Measurements from ENCODE around the gene ITGA3.
A peak's percentile ranks its signal among the peaks of the same experiment; 100 is the strongest.

Gene ITGA3

GRCh38 chr17:50075446-50076032 is 19.6 kb downstream of the ITGA3 start:
- Histone ChIP-seq H3K4me2 (ENCODE audit: low read length, poor library complexity, severe bottlenecking) (no peak overlapping the region), H2BK120ac (ENCODE audit: low read depth, low read length) (no peak overlapping the region), H4K91ac (ENCODE audit: low read length) (no peak overlapping the region), H3K9ac (ENCODE audit: low read length) (no peak overlapping the region), H3K18ac (ENCODE audit: low read depth in 1 of 2, low read length in 2 of 2) (no peak overlapping the region), H4K8ac (ENCODE audit: low read length) (no peak overlapping the region), H3K27ac (ENCODE audit: low read length, poor library complexity, severe bottlenecking) (no peak overlapping the region), H2AFZ (ENCODE audit: low read depth, low read length) (no peak overlapping the region), H3K79me1 (replicated peaks; ENCODE audit: low read length, poor library complexity, severe bottlenecking) (peaks cover 20% of the 10 kb centered on the region), H3K36me3 (ENCODE audit: control insufficient read depth in 1 of 2, insufficient read depth in 2 of 2, low read depth in 1 of 2, low read length in 2 of 2) (peaks cover 91 to 95% of the 10 kb centered on the region in 2 experiments), H2BK12ac (ENCODE audit: low read length in 2 of 2) (no peak overlapping the region), H3K4me1 (ENCODE audit: control insufficient read depth, insufficient read depth, low read depth, low read length) (peaks cover 38% of the 10 kb centered on the region), H2BK5ac (ENCODE audit: low read depth, low read length, poor library complexity, severe bottlenecking) (no peak overlapping the region), H3K4me3 (ENCODE audit: insufficient read depth in 1 of 2, low read depth in 1 of 2, low read length in 2 of 2) (no peak overlapping the region), H3K4ac (ENCODE audit: low read depth in 1 of 2, low read length in 2 of 2) (no peak overlapping the region), H3K9me3 (ENCODE audit: control insufficient read depth, low read length) (no peaks in the 10 kb centered on the region), H3K27me3 (ENCODE audit: control insufficient read depth in 1 of 2, insufficient read depth in 1 of 2, low read length in 2 of 2) (no peaks in the 10 kb centered on the region), H2BK15ac (ENCODE audit: low read depth, poor library complexity, severe bottlenecking) (no peak overlapping the region), H3K23ac (ENCODE audit: low read length in 2 of 2) (no peak overlapping the region), H2AK5ac (ENCODE audit: low read length, severe bottlenecking) (no peak overlapping the region), H3K14ac (ENCODE audit: low read length in 2 of 2) (no peak overlapping the region)
- 99% methylated on average over 16 of the region's 16 CpGs for WGBS
- no peak for DNase-seq

- no peak overlapping the region for H4K8ac ChIP-seq (ENCODE audit: low read length)
- 91% methylated on average over 16 of the region's 16 CpGs for WGBS
- peaks cover 34% of the 10 kb centered on the region for H3K4me1 ChIP-seq (ENCODE audit: control insufficient read depth, insufficient read depth, low read depth, low read length)
- H3K36me3 ChIP-seq (ENCODE audit: control insufficient read depth in 1 of 2, insufficient read depth in 2 of 2, low read depth in 1 of 2, low read length in 2 of 2), result peaks cover 91 to 95% of the 10 kb centered on the region in 2 experiments
- H2AK5ac ChIP-seq (ENCODE audit: low read length, severe bottlenecking), result no peak overlapping the region
- H3K27ac ChIP-seq (ENCODE audit: low read length, poor library complexity, severe bottlenecking), result no peak overlapping the region
- no peak overlapping the region for H2BK120ac ChIP-seq (ENCODE audit: low read depth, low read length)
- H2AFZ ChIP-seq (ENCODE audit: low read depth, low read length), result no peak overlapping the region
- H3K14ac ChIP-seq (ENCODE audit: low read length in 2 of 2), result no peak overlapping the region
- H3K23ac ChIP-seq (ENCODE audit: low read length in 2 of 2), result no peak overlapping the region
- H4K91ac ChIP-seq (ENCODE audit: low read length), result no peak overlapping the region
- no peak for DNase-seq
- H2BK12ac ChIP-seq (ENCODE audit: low read length in 2 of 2), result no peak overlapping the region
- no peaks in the 10 kb centered on the region for H3K9me3 ChIP-seq (ENCODE audit: control insufficient read depth, low read length)
- H3K18ac ChIP-seq (ENCODE audit: low read depth in 1 of 2, low read length in 2 of 2), result no peak overlapping the region
- no peak overlapping the region for H3K4me3 ChIP-seq (ENCODE audit: insufficient read depth in 1 of 2, low read depth in 1 of 2, low read length in 2 of 2)
- no peaks in the 10 kb centered on the region for H3K27me3 ChIP-seq (ENCODE audit: control insufficient read depth in 1 of 2, insufficient read depth in 1 of 2, low read length in 2 of 2)
- H3K4ac ChIP-seq (ENCODE audit: low read depth in 1 of 2, low read length in 2 of 2), result no peak overlapping the region
- H3K79me1 ChIP-seq (replicated peaks; ENCODE audit: low read length, poor library complexity, severe bottlenecking), result peaks cover 20% of the 10 kb centered on the region
- no peak overlapping the region for H3K4me2 ChIP-seq (ENCODE audit: low read length, poor library complexity, severe bottlenecking)
- H2BK15ac ChIP-seq (ENCODE audit: low read depth, poor library complexity, severe bottlenecking), result no peak overlapping the region
- H3K9ac ChIP-seq (ENCODE audit: low read length), result no peak overlapping the region
- H2BK5ac ChIP-seq (ENCODE audit: low read depth, low read length, poor library complexity, severe bottlenecking), result no peak overlapping the region
These were observed 20.3 kb downstream of the ITGA3 start for GRCh38 chr17:50076221-50076590.

GRCh38 chr17:50076591-50077235 is 20.8 kb downstream of the ITGA3 start:
- H3K23ac ChIP-seq (ENCODE audit: low read length in 2 of 2), result no peak overlapping the region
- no peak overlapping the region for H2BK120ac ChIP-seq (ENCODE audit: low read depth, low read length)
- no peak overlapping the region for H3K9ac ChIP-seq (ENCODE audit: low read length)
- H3K14ac ChIP-seq (ENCODE audit: low read length in 2 of 2), result no peak overlapping the region
- no peak overlapping the region for H3K4ac ChIP-seq (ENCODE audit: low read depth in 1 of 2, low read length in 2 of 2)
- H2AFZ ChIP-seq (ENCODE audit: low read depth, low read length), result no peak overlapping the region
- H3K18ac ChIP-seq (ENCODE audit: low read depth in 1 of 2, low read length in 2 of 2), result no peak overlapping the region
- H2BK12ac ChIP-seq (ENCODE audit: low read length in 2 of 2), result no peak overlapping the region
- H3K9me3 ChIP-seq (ENCODE audit: control insufficient read depth, low read length), result no peaks in the 10 kb centered on the region
- no peak overlapping the region for H4K91ac ChIP-seq (ENCODE audit: low read length)
- H2AK5ac ChIP-seq (ENCODE audit: low read length, severe bottlenecking), result no peak overlapping the region
- H2BK5ac ChIP-seq (ENCODE audit: low read depth, low read length, poor library complexity, severe bottlenecking), result no peak overlapping the region
- no peak overlapping the region for H3K4me2 ChIP-seq (ENCODE audit: low read length, poor library complexity, severe bottlenecking)
- no peaks in the 10 kb centered on the region for H3K27me3 ChIP-seq (ENCODE audit: control insufficient read depth in 1 of 2, insufficient read depth in 1 of 2, low read length in 2 of 2)
- H3K4me1 ChIP-seq (ENCODE audit: control insufficient read depth, insufficient read depth, low read depth, low read length), result peaks cover 29% of the 10 kb centered on the region
- no peak for DNase-seq
- peaks cover 20% of the 10 kb centered on the region for H3K79me1 ChIP-seq (replicated peaks; ENCODE audit: low read length, poor library complexity, severe bottlenecking)
- no peak overlapping the region for H3K27ac ChIP-seq (ENCODE audit: low read length, poor library complexity, severe bottlenecking)
- H2BK15ac ChIP-seq (ENCODE audit: low read depth, poor library complexity, severe bottlenecking), result no peak overlapping the region
- WGBS, result 77% methylated on average over 39 of the region's 39 CpGs
- peaks cover 91 to 95% of the 10 kb centered on the region in 2 experiments for H3K36me3 ChIP-seq (ENCODE audit: control insufficient read depth in 1 of 2, insufficient read depth in 2 of 2, low read depth in 1 of 2, low read length in 2 of 2)
- H3K4me3 ChIP-seq (ENCODE audit: insufficient read depth in 1 of 2, low read depth in 1 of 2, low read length in 2 of 2), result no peak overlapping the region
- H4K8ac ChIP-seq (ENCODE audit: low read length), result no peak overlapping the region

- Histone ChIP-seq H4K8ac (ENCODE audit: low read length) (no peak overlapping the region), H3K4ac (ENCODE audit: low read depth in 1 of 2, low read length in 2 of 2) (no peak overlapping the region), H3K36me3 (ENCODE audit: control insufficient read depth in 1 of 2, insufficient read depth in 2 of 2, low read depth in 1 of 2, low read length in 2 of 2) (peaks cover 90 to 93% of the 10 kb centered on the region in 2 experiments), H3K9ac (ENCODE audit: low read length) (no peak overlapping the region), H2BK5ac (ENCODE audit: low read depth, low read length, poor library complexity, severe bottlenecking) (no peak overlapping the region), H3K79me1 (replicated peaks; ENCODE audit: low read length, poor library complexity, severe bottlenecking) (peaks cover 21% of the 10 kb centered on the region), H3K14ac (ENCODE audit: low read length in 2 of 2) (no peak overlapping the region), H2BK15ac (ENCODE audit: low read depth, poor library complexity, severe bottlenecking) (no peak overlapping the region), H3K4me1 (ENCODE audit: control insufficient read depth, insufficient read depth, low read depth, low read length) (peaks cover 18% of the 10 kb centered on the region), H3K4me3 (ENCODE audit: insufficient read depth in 1 of 2, low read depth in 1 of 2, low read length in 2 of 2) (no peak overlapping the region), H2AK5ac (ENCODE audit: low read length, severe bottlenecking) (no peak overlapping the region), H3K9me3 (ENCODE audit: control insufficient read depth, low read length) (no peaks in the 10 kb centered on the region), H2BK120ac (ENCODE audit: low read depth, low read length) (no peak overlapping the region), H2AFZ (ENCODE audit: low read depth, low read length) (no peak overlapping the region), H3K27ac (ENCODE audit: low read length, poor library complexity, severe bottlenecking) (peak overlapping the region; percentile 16), H3K27me3 (ENCODE audit: control insufficient read depth in 1 of 2, insufficient read depth in 1 of 2, low read length in 2 of 2) (no peaks in the 10 kb centered on the region), H4K91ac (ENCODE audit: low read length) (peak overlapping the region; percentile 71), H3K18ac (ENCODE audit: low read depth in 1 of 2, low read length in 2 of 2) (no peak overlapping the region), H3K4me2 (ENCODE audit: low read length, poor library complexity, severe bottlenecking) (no peak overlapping the region), H3K23ac (ENCODE audit: low read length in 2 of 2) (no peak overlapping the region), H2BK12ac (ENCODE audit: low read length in 2 of 2) (no peak overlapping the region)
- DNase-seq, result no peak
- WGBS, result 97% methylated on average over 3 of the region's 4 CpGs
These were observed 22.5 kb downstream of the ITGA3 start for GRCh38 chr17:50078430-50078829.

All from mesenchymal stem cell (in vitro differentiated cells and primary cell).